Testis (tissue), 2 donors: Measurements from ENCODE around the gene TYW1B.
"Not testable (repeated sequence)": the region's sequence is repeated elsewhere in the genome, so short reads cannot be mapped to it uniquely, and the experiment has no call there.

Experiments used
- CTCF ChIP-seq, 3 experiments: fragments of 450-650 bp in 2 of 3; fragments of 200-600 bp in 1 of 3; sonication (generic) in 1 of 3; IDR thresholded peaks; one replicate each; pipeline ENCODE4 v1.5.1; 2016 to 2019; ENCODE audit warnings: antibody characterized with exemption in 3 of 3, mild to moderate bottlenecking in 2 of 3, moderate library complexity in 1 of 3
- POLR2A ChIP-seq: fragments of 450-650 bp; IDR thresholded peaks from one replicate; pipeline ENCODE4 v1.6.1; 2017; ENCODE audit warnings: antibody characterized with exemption, mild to moderate bottlenecking, moderate library complexity

GRCh38 chr7:72840966-72841511, 13.0 kb upstream of the TYW1B start:
- not testable (repeated sequence) for TF ChIP-seq CTCF (IDR thresholded peaks at IDR 0.05); POLR2A
